Lower leg skin (tissue), 3 donors: ENCODE results near the gene HYKK.

Experiments used
- POLR2A ChIP-seq, 2 donors: fragments of 450-650 bp; IDR thresholded peaks; one replicate each; pipeline ENCODE4 v1.6.1; 2016 to 2017; ENCODE audit warnings: antibody characterized with exemption in 2 of 2, mild to moderate bottlenecking in 1 of 2, moderate library complexity in 1 of 2
- TF ChIP-seq, protein P1 (sequence below), 3 donors: fragments of 450-650 bp; IDR thresholded peaks; one replicate each; pipeline ENCODE4 v1.5.1; 2016; ENCODE audit warnings: antibody characterized with exemption in 3 of 3, mild to moderate bottlenecking in 3 of 3, moderate library complexity in 2 of 3

DNA sequence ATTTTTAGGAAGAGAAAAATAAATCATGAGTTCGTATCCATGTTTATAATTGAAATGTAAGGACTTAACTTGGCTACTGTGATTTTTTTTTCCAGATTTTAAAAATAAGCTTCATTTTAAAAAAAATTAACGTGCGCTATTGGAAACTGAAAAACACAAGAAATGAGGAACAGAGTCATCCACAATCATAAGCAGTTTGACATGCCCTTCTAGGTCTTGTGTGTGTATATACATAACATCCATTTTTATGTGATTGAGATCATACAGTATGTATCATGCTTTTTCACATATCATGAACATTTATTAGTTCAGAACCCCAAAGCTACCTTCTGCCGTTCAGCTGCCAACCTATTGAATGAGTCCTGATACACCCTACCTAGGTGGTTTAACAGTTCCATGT is 46.6 kb upstream of the HYKK start:
- TF ChIP-seq, protein P1, sequence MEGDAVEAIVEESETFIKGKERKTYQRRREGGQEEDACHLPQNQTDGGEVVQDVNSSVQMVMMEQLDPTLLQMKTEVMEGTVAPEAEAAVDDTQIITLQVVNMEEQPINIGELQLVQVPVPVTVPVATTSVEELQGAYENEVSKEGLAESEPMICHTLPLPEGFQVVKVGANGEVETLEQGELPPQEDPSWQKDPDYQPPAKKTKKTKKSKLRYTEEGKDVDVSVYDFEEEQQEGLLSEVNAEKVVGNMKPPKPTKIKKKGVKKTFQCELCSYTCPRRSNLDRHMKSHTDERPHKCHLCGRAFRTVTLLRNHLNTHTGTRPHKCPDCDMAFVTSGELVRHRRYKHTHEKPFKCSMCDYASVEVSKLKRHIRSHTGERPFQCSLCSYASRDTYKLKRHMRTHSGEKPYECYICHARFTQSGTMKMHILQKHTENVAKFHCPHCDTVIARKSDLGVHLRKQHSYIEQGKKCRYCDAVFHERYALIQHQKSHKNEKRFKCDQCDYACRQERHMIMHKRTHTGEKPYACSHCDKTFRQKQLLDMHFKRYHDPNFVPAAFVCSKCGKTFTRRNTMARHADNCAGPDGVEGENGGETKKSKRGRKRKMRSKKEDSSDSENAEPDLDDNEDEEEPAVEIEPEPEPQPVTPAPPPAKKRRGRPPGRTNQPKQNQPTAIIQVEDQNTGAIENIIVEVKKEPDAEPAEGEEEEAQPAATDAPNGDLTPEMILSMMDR (IDR thresholded peaks at IDR 0.05), result no peak
- no peak for TF ChIP-seq POLR2A (IDR thresholded peaks at IDR 0.05)
